H1 (cell line): ENCODE results near the gene F7. TPM values are rescaled to one million over a fixed set of nuclear protein-coding genes. Genes with fewer than 3 reads are reported as not detected.

ENCODE experiments used
- CBX8 ChIP-seq: fragments of 300-800, 300-1000 bp; sonication (generic); IDR thresholded peaks from 2 replicates; pipeline ENCODE4 v1.7.1; 2016; ENCODE audit warnings: low read depth, low read length, borderline replicate concordance
- CEBPB ChIP-seq: IDR thresholded peaks from 2 replicates; pipeline ENCODE4 v1.6.1; 2012; ENCODE audit warnings: low read depth, low read length
- GABPA ChIP-seq: IDR thresholded peaks from 2 replicates; pipeline ENCODE4 v1.6.1; 2011; ENCODE audit warnings: mild to moderate bottlenecking, low read length, moderate library complexity, borderline replicate concordance; ENCODE audit not compliant: insufficient read depth
- PHF8 ChIP-seq: fragments of 200-600 bp; sonication (generic); conservative IDR thresholded peaks from 2 replicates; pipeline ENCODE4 v1.7.1; 2012; ENCODE audit warnings: low read depth, mild to moderate bottlenecking, inconsistent platforms, low read length, moderate library complexity
- POU5F1 ChIP-seq: IDR thresholded peaks from 2 replicates; pipeline ENCODE4 v1.6.1; 2011; ENCODE audit warnings: low read depth, mild to moderate bottlenecking, low read length, moderate library complexity
- SIX5 ChIP-seq: IDR thresholded peaks from 2 replicates; pipeline ENCODE4 v1.6.1; 2011; ENCODE audit warnings: mild to moderate bottlenecking, low read depth, low read length
- TCF12 ChIP-seq: IDR thresholded peaks from 2 replicates; pipeline ENCODE4 v1.6.1; 2011; ENCODE audit warnings: low read depth, mild to moderate bottlenecking, low read length
- polyA plus RNA-seq, 7 experiments: library from polyadenylated mRNA; depleted of rRNA in 3 of 7; stranded (reverse) in 5 of 7; unstranded in 2 of 7; fragments of >200 nt in 5 of 7; fragments of 200-250 nt in 2 of 7; gene quantifications; 1 replicate in 5 of 7; 2 replicates in 1 of 7; 4 replicates in 1 of 7; pipeline versions ENCODE4 v1.2.1 to v1.2.3, GENCODE V29; 2011 to 2013; ENCODE audit warnings: missing spikeins in 2 of 7, mixed read lengths in 2 of 7
- total RNA-seq: library from RNA; stranded (reverse); fragmentation: NEBNext Ultra II Directional; extraction: Animal tissue kit (Norgen Biotek cat#: 25700); gene quantifications from 2 replicates; pipeline ENCODE4 v1.2.1, GENCODE V29; 2021

F7 gene
- total and polyA plus RNA-seq, 2 of the 8 experiments (the other 6 are each of a cell fraction or from before 2014, with no cell fraction given), result 0.43 to 0.98 TPM

DNA sequence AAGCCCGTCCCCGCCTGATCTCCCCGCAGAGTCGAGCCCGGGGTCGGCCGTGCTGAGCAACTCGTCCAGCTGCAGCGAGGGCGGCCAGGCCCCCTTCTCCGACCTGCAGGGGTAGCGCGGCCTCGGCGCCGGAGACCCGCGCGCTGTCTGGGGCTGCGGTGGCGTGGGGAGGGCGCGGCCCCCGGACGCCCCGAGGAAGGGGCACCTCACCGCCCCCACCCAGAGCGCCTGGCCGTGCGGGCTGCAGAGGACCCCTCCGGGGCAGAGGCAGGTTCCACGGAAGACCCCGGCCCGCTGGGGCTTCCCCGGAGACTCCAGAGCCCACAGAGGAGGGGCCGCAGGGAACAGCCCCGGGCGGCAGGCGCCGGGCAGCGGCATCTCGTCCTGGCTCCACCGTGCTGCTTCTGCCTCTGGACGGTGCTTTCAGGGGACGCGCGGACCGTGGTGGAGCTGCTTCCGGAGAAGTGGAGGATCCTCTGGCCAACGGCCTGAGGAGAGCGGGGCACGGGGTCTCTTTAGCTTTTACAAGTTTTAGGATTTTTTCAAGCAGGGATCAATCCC, 8.8 kb upstream of the F7 start (continued):
- TF ChIP-seq POU5F1 (no peak), CBX8 (no peak), GABPA (no peak), SIX5 (no peak), PHF8 (no peak), TCF12 (no peak), CEBPB (no peak)
